Keratinocyte (primary cell): ENCODE measurements around the gene ZCCHC13. TPM values are rescaled to one million over a fixed set of nuclear protein-coding genes. Genes with fewer than 3 reads are reported as not detected.
"Not testable (repeated sequence)": the region's sequence is repeated elsewhere in the genome, so short reads cannot be mapped to it uniquely, and the experiment has no call there.

ENCODE experiments used
- DNase-seq: peaks from one replicate; pipeline ENCODE4 v3.0.0-alpha.2; 2011; ENCODE audit warnings: low read depth, missing footprints, low spot score
- FAIRE-seq: peaks from 2 replicates; lab custom pipeline; 2011; peaks lifted over from hg19 to GRCh38; lab: Jason Lieb, UNC
- H2AFZ ChIP-seq: 2 replicates; pipeline ENCODE4 v1.6.0; 2012; ENCODE audit warnings: low read length, control low read depth, inconsistent platforms; ENCODE audit not compliant: control insufficient read depth
- H3K27ac ChIP-seq: 2 replicates; pipeline ENCODE4 v1.5.1; 2011; ENCODE audit warnings: low read length; ENCODE audit not compliant: control insufficient read depth, insufficient read depth
- H3K27me3 ChIP-seq: 3 replicates; pipeline ENCODE4 v1.6.0; 2011; ENCODE audit warnings: low read length; ENCODE audit not compliant: control insufficient read depth, insufficient read depth; ENCODE audit errors: extremely low read depth
- H3K36me3 ChIP-seq, 2 experiments: 2 replicates in 1 of 2; 3 replicates in 1 of 2; pipeline ENCODE4 v1.5.1; 2011; ENCODE audit warnings: low read length in 2 of 2, mild to moderate bottlenecking in 1 of 2; ENCODE audit not compliant: control insufficient read depth in 2 of 2, insufficient read depth in 2 of 2; ENCODE audit errors: extremely low read depth in 1 of 2
- H3K4me1 ChIP-seq: 3 replicates; pipeline ENCODE4 v1.5.1; 2011; ENCODE audit warnings: low read length; ENCODE audit not compliant: control insufficient read depth, insufficient read depth; ENCODE audit errors: extremely low read depth
- H3K4me2 ChIP-seq: 3 replicates; pipeline ENCODE4 v1.6.0; 2011; ENCODE audit warnings: low read depth, low read length; ENCODE audit not compliant: control insufficient read depth, insufficient read depth; ENCODE audit errors: extremely low read depth
- H3K4me3 ChIP-seq, 3 experiments: fragments of 200-600 bp in 1 of 3; sonication (generic) in 1 of 3; 2 replicates in 2 of 3; 3 replicates in 1 of 3; pipeline ENCODE4 v1.5.1; 2011 to 2016; ENCODE audit warnings: low read length in 3 of 3, mild to moderate bottlenecking in 3 of 3, control low read depth in 2 of 3, inconsistent platforms in 1 of 3, low read depth in 1 of 3, mixed read lengths in 1 of 3, mixed run types in 1 of 3, moderate library complexity in 1 of 3; ENCODE audit not compliant: control insufficient read depth in 2 of 3, insufficient read depth in 2 of 3; ENCODE audit errors: extremely low read depth in 1 of 3
- H3K79me2 ChIP-seq: 2 replicates; pipeline ENCODE4 v1.6.0; 2012; ENCODE audit warnings: low read length; ENCODE audit not compliant: control insufficient read depth, insufficient read depth
- H3K9ac ChIP-seq: 3 replicates; pipeline ENCODE4 v1.6.0; 2011; ENCODE audit warnings: low read length; ENCODE audit not compliant: control insufficient read depth, insufficient read depth; ENCODE audit errors: extremely low read depth
- H3K9me1 ChIP-seq: 3 replicates; pipeline ENCODE4 v1.6.0; 2011; ENCODE audit warnings: low read length; ENCODE audit not compliant: control insufficient read depth, insufficient read depth; ENCODE audit errors: extremely low read depth
- H3K9me3 ChIP-seq: 2 replicates; pipeline ENCODE4 v1.5.1; 2012; ENCODE audit warnings: low read depth, low read length; ENCODE audit not compliant: control insufficient read depth
- H4K20me1 ChIP-seq: 3 replicates; pipeline ENCODE4 v1.6.0; 2011; ENCODE audit warnings: low read length; ENCODE audit not compliant: control insufficient read depth, insufficient read depth; ENCODE audit errors: extremely low read depth
- CTCF ChIP-seq, 3 experiments: IDR thresholded peaks in 1 of 3; conservative IDR thresholded peaks in 1 of 3; optimal IDR thresholded peaks in 1 of 3; 2 replicates in 2 of 3; 3 replicates in 1 of 3; pipeline versions ENCODE3 to v1.5.1; 2011; ENCODE audit warnings: low read length in 3 of 3, mild to moderate bottlenecking in 3 of 3, moderate library complexity in 2 of 3, control low read depth in 1 of 3, inconsistent platforms in 1 of 3; ENCODE audit not compliant: insufficient read depth in 2 of 3; ENCODE audit errors: extremely low read depth in 1 of 3
- EZH2 ChIP-seq: IDR thresholded peaks from one replicate; pipeline ENCODE4 v1.6.1; 2012; ENCODE audit warnings: inconsistent platforms, mild to moderate bottlenecking, low read length, moderate library complexity
- dilution Hi-C: fragments of 300-500 bp; cut with MboI; formaldehyde crosslinking; loops from one replicate; pipeline ENCODE4 v1.7.0; 2020; ENCODE audit warnings: low sequenced_read_pairs; ENCODE audit not compliant: extremely low pct_ligation_motif_present
- polyA minus RNA-seq, 3 experiments: library from RNA; depleted of rRNA, polyadenylated mRNA; stranded (reverse); fragments of >200 nt; gene quantifications; 1 replicate in 1 of 3; 2 replicates in 1 of 3; 3 replicates in 1 of 3; pipeline ENCODE4 v1.2.3, GENCODE V29; 2011
- polyA plus RNA-seq, 5 experiments: library from polyadenylated mRNA; depleted of rRNA in 3 of 5; stranded (reverse) in 3 of 5; stranded (forward) in 1 of 5; unstranded in 1 of 5; fragments of >200 nt; gene quantifications; 1 replicate in 1 of 5; 2 replicates in 3 of 5; 3 replicates in 1 of 5; pipeline versions ENCODE4 v1.2.1 to v1.2.3, GENCODE V29; 2011 to 2012; ENCODE audit warnings: missing spikeins in 2 of 5, low read depth in 1 of 5, low replicate concordance in 1 of 5

The ZCCHC13 gene
- not detected in 3 replicates for polyA plus RNA-seq
- not detected for polyA plus RNA-seq (2011; ENCODE audit: low read depth)
- polyA plus RNA-seq (2011; cell fraction: cytosol; rRNA removed), result not detected in 2 replicates
- not detected in 2 replicates for polyA plus RNA-seq (2011; cell fraction: nucleus; rRNA removed)
- not detected in 2 replicates for polyA plus RNA-seq (2012; ENCODE audit: low replicate concordance)
- polyA minus RNA-seq, result not detected in 3 replicates
- polyA minus RNA-seq (2011; cell fraction: cytosol; rRNA and poly(A)+ RNA removed), result not detected
- not detected in 2 replicates for polyA minus RNA-seq (2011; cell fraction: nucleus; rRNA and poly(A)+ RNA removed)

- Histone ChIP-seq H3K36me3 (no peaks in the 10 kb centered on the region), H2AFZ (no peak within 1 kb of the TSS), H3K4me2 (no peak within 1 kb of the TSS), H3K4me1 (no peaks in the 10 kb centered on the region), H3K4me3 (no peak within 1 kb of the TSS), H3K9ac (no peak within 1 kb of the TSS), H3K27me3 (no peaks in the 10 kb centered on the region), H3K27ac (no peak within 1 kb of the TSS), H3K9me3 (no peaks in the 10 kb centered on the region), H4K20me1 (no peaks in the 10 kb centered on the region), H3K79me2 (no peaks in the 10 kb centered on the region), H3K9me1 (no peaks in the 10 kb centered on the region)
- TF ChIP-seq EZH2, result no peak
- no peak for TF ChIP-seq CTCF (optimal IDR thresholded peaks at IDR 0.05 in 1 of 3, IDR thresholded peaks at IDR 0.05 in 1 of 3, conservative IDR thresholded peaks at IDR 0.05 in 1 of 3; ENCODE audit: extremely low read depth in 1 of 3, insufficient read depth in 2 of 3, low read length in 3 of 3)
- no peak for DNase-seq
- FAIRE-seq, result no peak
- dilution Hi-C loops, result no loop called here
These were observed at the start of gene ZCCHC13 for GRCh38 chrX:74304016-74304415. Gene ZCCHC13 (plus strand): TSS chrX:74304180. CDS start chrX:74304267, 87 bp downstream.

- H3K9ac ChIP-seq, H3K79me2 ChIP-seq, dilution Hi-C loops, H3K9me3 ChIP-seq, H4K20me1 ChIP-seq, DNase-seq, H3K27ac ChIP-seq, H3K4me2 ChIP-seq, H3K9me1 ChIP-seq, H3K27me3 ChIP-seq, H3K36me3 ChIP-seq, H2AFZ ChIP-seq, H3K4me1 ChIP-seq, H3K4me3 ChIP-seq, FAIRE-seq: not testable (repeated sequence)
These were observed 45.9 kb upstream of the ZCCHC13 start for GRCh38 chrX:74258111-74258510.
